Measurements from ENCODE around the gene IRF2BP2.

Gene IRF2BP2

DNA sequence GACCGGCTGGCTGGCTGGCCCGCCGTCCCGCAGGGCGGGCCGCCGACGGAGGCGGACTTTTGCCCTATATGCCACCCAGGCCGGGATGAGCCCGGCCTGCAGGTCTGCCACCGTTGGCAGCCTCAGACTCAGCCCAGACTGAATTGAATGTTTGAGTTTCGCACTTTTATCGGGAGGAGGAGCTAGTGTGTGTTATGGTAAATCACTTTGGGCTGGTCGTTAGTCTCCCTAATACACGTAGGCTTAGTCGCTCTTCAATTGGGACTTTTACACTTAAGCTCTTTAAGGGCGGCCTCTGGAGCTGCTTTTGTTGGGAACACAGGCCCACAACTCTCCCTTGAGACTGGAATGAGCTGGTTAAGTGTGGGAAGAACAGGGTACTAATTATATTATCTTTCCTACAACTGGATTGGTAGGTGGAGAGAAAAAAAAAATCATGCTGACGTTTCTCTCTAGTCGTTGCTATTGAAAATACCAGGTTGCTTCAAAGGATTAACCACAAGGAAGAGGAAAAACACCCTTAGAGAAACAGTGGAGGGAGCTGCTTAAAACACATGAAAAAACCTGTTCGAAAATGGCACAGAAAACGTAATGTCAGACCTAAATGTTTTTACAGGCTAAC, 1.4 kb upstream of the IRF2BP2 start (continued):
- TF ChIP-seq, protein P1, sequence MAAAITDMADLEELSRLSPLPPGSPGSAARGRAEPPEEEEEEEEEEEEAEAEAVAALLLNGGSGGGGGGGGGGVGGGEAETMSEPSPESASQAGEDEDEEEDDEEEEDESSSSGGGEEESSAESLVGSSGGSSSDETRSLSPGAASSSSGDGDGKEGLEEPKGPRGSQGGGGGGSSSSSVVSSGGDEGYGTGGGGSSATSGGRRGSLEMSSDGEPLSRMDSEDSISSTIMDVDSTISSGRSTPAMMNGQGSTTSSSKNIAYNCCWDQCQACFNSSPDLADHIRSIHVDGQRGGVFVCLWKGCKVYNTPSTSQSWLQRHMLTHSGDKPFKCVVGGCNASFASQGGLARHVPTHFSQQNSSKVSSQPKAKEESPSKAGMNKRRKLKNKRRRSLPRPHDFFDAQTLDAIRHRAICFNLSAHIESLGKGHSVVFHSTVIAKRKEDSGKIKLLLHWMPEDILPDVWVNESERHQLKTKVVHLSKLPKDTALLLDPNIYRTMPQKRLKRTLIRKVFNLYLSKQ (tag by site-specific recombination; IDR thresholded peaks at IDR 0.05; ENCODE audit: borderline replicate concordance) = no peak
- TF ChIP-seq ZNF660 (tag by site-specific recombination; IDR thresholded peaks at IDR 0.05) (peak; percentile 82; the same call in 1 of the 2 replicates), ZNF555 (tag by site-specific recombination; conservative IDR thresholded peaks at IDR 0.05) (no peak), KLF1 (tag by site-specific recombination; IDR thresholded peaks at IDR 0.05) (no peak), GLI4 (tag by site-specific recombination; IDR thresholded peaks at IDR 0.05) (no peak), ZSCAN16 (tag by site-specific recombination; IDR thresholded peaks at IDR 0.05) (no peak), ZNF658 (tag by site-specific recombination; IDR thresholded peaks at IDR 0.05) (no peak), ZNF324 (tag by site-specific recombination; IDR thresholded peaks at IDR 0.05) (peak; percentile 53; the same call in 1 of the 2 replicates), ZNF514 (tag by site-specific recombination; IDR thresholded peaks at IDR 0.05) (no peak), ZFP69B (tag by site-specific recombination; IDR thresholded peaks at IDR 0.05) (peak; percentile 13; the same call in 1 of the 2 replicates), ZNF664 (tag by site-specific recombination; IDR thresholded peaks at IDR 0.05) (no peak), ZNF623 (tag by site-specific recombination; IDR thresholded peaks at IDR 0.05) (no peak; the same call in 1 of the 2 replicates), ZNF311 (tag by site-specific recombination; IDR thresholded peaks at IDR 0.05; ENCODE audit: borderline replicate concordance) (no peak), ZNF585B (tag by site-specific recombination; IDR thresholded peaks at IDR 0.05) (no peak), ZNF521 (tag by site-specific recombination; IDR thresholded peaks at IDR 0.05) (no peak), ZNF830 (tag by site-specific recombination; IDR thresholded peaks at IDR 0.05; ENCODE audit: low read depth) (no peak), ZNF24 (tag by site-specific recombination; IDR thresholded peaks at IDR 0.05) (peak; percentile 87; the same call in 1 of the 2 replicates), ZEB2 (tag by site-specific recombination; IDR thresholded peaks at IDR 0.05) (peak; percentile 92), ZNF19 (tag by site-specific recombination; IDR thresholded peaks at IDR 0.05; ENCODE audit: low read depth) (no peak), ZNF239 (tag by site-specific recombination; IDR thresholded peaks at IDR 0.05) (no peak), ZNF132 (tag by site-specific recombination; IDR thresholded peaks at IDR 0.05; ENCODE audit: borderline replicate concordance) (no peak), ZNF626 (tag by site-specific recombination; IDR thresholded peaks at IDR 0.05) (no peak)
- TF ChIP-seq, protein P2, sequence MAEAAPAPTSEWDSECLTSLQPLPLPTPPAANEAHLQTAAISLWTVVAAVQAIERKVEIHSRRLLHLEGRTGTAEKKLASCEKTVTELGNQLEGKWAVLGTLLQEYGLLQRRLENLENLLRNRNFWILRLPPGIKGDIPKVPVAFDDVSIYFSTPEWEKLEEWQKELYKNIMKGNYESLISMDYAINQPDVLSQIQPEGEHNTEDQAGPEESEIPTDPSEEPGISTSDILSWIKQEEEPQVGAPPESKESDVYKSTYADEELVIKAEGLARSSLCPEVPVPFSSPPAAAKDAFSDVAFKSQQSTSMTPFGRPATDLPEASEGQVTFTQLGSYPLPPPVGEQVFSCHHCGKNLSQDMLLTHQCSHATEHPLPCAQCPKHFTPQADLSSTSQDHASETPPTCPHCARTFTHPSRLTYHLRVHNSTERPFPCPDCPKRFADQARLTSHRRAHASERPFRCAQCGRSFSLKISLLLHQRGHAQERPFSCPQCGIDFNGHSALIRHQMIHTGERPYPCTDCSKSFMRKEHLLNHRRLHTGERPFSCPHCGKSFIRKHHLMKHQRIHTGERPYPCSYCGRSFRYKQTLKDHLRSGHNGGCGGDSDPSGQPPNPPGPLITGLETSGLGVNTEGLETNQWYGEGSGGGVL (tag by site-specific recombination; IDR thresholded peaks at IDR 0.05) = peak; percentile 1; the same call in 1 of the 2 replicates
- TF ChIP-seq, protein P3, sequence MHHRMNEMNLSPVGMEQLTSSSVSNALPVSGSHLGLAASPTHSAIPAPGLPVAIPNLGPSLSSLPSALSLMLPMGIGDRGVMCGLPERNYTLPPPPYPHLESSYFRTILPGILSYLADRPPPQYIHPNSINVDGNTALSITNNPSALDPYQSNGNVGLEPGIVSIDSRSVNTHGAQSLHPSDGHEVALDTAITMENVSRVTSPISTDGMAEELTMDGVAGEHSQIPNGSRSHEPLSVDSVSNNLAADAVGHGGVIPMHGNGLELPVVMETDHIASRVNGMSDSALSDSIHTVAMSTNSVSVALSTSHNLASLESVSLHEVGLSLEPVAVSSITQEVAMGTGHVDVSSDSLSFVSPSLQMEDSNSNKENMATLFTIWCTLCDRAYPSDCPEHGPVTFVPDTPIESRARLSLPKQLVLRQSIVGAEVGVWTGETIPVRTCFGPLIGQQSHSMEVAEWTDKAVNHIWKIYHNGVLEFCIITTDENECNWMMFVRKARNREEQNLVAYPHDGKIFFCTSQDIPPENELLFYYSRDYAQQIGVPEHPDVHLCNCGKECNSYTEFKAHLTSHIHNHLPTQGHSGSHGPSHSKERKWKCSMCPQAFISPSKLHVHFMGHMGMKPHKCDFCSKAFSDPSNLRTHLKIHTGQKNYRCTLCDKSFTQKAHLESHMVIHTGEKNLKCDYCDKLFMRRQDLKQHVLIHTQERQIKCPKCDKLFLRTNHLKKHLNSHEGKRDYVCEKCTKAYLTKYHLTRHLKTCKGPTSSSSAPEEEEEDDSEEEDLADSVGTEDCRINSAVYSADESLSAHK (tag by site-specific recombination; IDR thresholded peaks at IDR 0.05) = peak; percentile 34; the same call in 1 of the 2 replicates
- TF ChIP-seq, protein P4, sequence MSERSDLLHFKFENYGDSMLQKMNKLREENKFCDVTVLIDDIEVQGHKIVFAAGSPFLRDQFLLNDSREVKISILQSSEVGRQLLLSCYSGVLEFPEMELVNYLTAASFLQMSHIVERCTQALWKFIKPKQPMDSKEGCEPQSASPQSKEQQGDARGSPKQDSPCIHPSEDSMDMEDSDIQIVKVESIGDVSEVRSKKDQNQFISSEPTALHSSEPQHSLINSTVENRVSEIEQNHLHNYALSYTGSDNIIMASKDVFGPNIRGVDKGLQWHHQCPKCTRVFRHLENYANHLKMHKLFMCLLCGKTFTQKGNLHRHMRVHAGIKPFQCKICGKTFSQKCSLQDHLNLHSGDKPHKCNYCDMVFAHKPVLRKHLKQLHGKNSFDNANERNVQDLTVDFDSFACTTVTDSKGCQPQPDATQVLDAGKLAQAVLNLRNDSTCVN (tag by site-specific recombination; optimal IDR thresholded peaks at IDR 0.05) = no peak
- TF ChIP-seq, protein P5, sequence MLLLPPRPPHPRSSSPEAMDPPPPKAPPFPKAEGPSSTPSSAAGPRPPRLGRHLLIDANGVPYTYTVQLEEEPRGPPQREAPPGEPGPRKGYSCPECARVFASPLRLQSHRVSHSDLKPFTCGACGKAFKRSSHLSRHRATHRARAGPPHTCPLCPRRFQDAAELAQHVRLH (tag by site-specific recombination; IDR thresholded peaks at IDR 0.05) = 0 out of 2 replicates have a peak, but pooled peaks have one; percentile 8
- TF ChIP-seq, protein P6, sequence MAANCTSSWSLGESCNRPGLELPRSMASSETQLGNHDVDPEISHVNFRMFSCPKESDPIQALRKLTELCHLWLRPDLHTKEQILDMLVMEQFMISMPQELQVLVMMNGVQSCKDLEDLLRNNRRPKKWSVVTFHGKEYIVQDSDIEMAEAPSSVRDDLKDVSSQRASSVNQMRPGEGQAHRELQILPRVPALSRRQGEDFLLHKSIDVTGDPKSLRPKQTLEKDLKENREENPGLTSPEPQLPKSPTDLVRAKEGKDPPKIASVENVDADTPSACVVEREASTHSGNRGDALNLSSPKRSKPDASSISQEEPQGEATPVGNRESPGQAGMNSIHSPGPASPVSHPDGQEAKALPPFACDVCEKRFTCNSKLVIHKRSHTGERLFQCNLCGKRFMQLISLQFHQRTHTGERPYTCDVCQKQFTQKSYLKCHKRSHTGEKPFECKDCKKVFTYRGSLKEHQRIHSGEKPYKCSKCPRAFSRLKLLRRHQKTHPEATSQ (tag by site-specific recombination; IDR thresholded peaks at IDR 0.05) = no peak
- TF ChIP-seq, protein P7, sequence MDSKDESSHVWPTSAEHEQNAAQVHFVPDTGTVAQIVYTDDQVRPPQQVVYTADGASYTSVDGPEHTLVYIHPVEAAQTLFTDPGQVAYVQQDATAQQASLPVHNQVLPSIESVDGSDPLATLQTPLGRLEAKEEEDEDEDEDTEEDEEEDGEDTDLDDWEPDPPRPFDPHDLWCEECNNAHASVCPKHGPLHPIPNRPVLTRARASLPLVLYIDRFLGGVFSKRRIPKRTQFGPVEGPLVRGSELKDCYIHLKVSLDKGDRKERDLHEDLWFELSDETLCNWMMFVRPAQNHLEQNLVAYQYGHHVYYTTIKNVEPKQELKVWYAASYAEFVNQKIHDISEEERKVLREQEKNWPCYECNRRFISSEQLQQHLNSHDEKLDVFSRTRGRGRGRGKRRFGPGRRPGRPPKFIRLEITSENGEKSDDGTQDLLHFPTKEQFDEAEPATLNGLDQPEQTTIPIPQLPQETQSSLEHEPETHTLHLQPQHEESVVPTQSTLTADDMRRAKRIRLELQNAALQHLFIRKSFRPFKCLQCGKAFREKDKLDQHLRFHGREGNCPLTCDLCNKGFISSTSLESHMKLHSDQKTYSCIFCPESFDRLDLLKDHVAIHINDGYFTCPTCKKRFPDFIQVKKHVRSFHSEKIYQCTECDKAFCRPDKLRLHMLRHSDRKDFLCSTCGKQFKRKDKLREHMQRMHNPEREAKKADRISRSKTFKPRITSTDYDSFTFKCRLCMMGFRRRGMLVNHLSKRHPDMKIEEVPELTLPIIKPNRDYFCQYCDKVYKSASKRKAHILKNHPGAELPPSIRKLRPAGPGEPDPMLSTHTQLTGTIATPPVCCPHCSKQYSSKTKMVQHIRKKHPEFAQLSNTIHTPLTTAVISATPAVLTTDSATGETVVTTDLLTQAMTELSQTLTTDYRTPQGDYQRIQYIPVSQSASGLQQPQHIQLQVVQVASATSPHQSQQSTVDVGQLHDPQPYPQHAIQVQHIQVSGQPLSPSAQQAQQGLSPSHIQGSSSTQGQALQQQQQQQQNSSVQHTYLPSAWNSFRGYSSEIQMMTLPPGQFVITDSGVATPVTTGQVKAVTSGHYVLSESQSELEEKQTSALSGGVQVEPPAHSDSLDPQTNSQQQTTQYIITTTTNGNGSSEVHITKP (tag by site-specific recombination; IDR thresholded peaks at IDR 0.05) = no peak

Measured in HEK293 (cell line).